HAP-1 (cell line): ENCODE results near the gene PAPOLA.
A peak's percentile ranks its signal among the peaks of the same experiment; 100 is the strongest.
"Not testable (repeated sequence)": the region's sequence is repeated elsewhere in the genome, so short reads cannot be mapped to it uniquely, and the experiment has no call there.

Experiments used
- DNase-seq, 2 experiments: peaks; one replicate each; pipeline ENCODE4 v3.0.0-alpha.2; 2016 to 2020; ENCODE audit warnings: low spot score in 2 of 2
- H3K27me3 ChIP-seq: fragments of 250-450 bp; sonication (Bioruptor Pico); 2 replicates; pipeline ENCODE4 v1.5.1; 2020; ENCODE audit warnings: low read depth, mild to moderate bottlenecking, moderate library complexity
- H3K36me3 ChIP-seq: fragments of 250-450 bp; sonication (Bioruptor Pico); replicated peaks from 2 replicates; pipeline ENCODE4 v1.5.1; 2020; ENCODE audit warnings: mild to moderate bottlenecking
- H3K4me1 ChIP-seq: fragments of 250-450 bp; sonication (Bioruptor Pico); 2 replicates; pipeline ENCODE4 v1.5.1; 2020; ENCODE audit warnings: mild to moderate bottlenecking
- H3K4me3 ChIP-seq: fragments of 250-450 bp; sonication (Bioruptor Pico); 2 replicates; pipeline ENCODE4 v1.5.1; 2020; ENCODE audit warnings: mild to moderate bottlenecking, moderate library complexity
- H3K9me3 ChIP-seq: fragments of 250-450 bp; sonication (Bioruptor Pico); 2 replicates; pipeline ENCODE4 v1.5.1; 2020; ENCODE audit warnings: mild to moderate bottlenecking, moderate library complexity
- in situ Hi-C: fragments of 300-500 bp; cut with MboI; formaldehyde crosslinking; loops from 3 replicates; pipeline ENCODE4 v1.14.3; 2020; ENCODE audit warnings: low sequenced_read_pairs, inconsistent platforms, mixed read lengths

The PAPOLA gene

GRCh38 chr14:96501740-96502620 is at the start of gene PAPOLA:
Gene PAPOLA (plus strand): TSS chr14:96502382. CDS start chr14:96502593, 211 bp downstream.
- DNase-seq: peak; percentile 92 to 95
- Histone ChIP-seq H3K4me3 (peak within 1 kb of the TSS; percentile 91), H3K9me3 (no peaks in the 10 kb centered on the region), H3K4me1 (peaks cover 17% of the 10 kb centered on the region), H3K36me3 (peaks cover 5% of the 10 kb centered on the region), H3K27me3 (no peaks in the 10 kb centered on the region)
- in situ Hi-C loops: no loop called here

DNA sequence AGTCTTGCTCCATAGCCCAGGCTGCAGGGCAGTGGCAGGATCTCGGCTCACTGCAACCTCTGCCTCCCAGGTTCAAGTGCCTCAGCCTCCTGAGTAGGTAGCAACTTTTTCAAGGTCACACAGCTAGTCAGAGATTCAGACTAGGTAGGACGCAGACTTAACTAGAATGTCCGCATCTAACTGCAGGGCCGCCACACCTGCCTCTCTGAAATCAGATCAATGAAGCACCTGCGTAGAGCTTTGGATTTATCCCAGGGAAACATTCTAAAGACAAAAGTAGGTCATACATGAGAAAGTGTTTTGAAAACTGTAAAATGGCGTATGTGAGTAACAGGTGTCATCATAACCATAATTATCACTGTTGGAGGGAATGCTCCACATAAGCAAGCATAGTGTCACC is 49.5 kb upstream of the PAPOLA start:
- Histone ChIP-seq H3K4me1 (no peaks in the 10 kb centered on the region), H3K36me3 (no peaks in the 10 kb centered on the region), H3K27me3 (no peaks in the 10 kb centered on the region), H3K9me3 (no peaks in the 10 kb centered on the region), H3K4me3 (no peak overlapping the region)
- in situ Hi-C loops: no loop called here
- DNase-seq: no peak

DNA sequence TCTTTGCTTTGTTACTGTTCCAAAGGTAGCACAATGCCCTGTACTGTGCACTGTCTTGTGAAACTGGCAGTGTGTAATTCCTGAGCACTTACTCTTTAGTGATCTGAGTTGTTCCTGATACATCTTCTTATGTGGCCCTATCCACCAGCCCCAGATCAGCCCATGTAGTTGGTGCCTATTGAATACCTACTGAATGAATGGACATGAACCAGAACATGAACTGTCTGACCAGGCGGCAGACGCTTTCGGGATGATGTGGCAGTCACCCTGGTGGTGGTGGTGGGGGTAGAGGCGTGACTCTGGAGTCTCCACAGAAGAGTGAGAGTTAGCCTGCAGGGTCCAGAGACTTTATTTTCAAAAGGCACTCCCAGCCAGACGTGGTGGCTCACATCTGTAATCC is 46.6 kb upstream of the PAPOLA start:
- in situ Hi-C loops: no loop called here
- no peaks in the 10 kb centered on the region for H3K27me3 ChIP-seq
- no peak for DNase-seq
- no peaks in the 10 kb centered on the region for H3K4me1 ChIP-seq
- H3K4me3 ChIP-seq: no peak overlapping the region
- H3K9me3 ChIP-seq: no peaks in the 10 kb centered on the region
- no peaks in the 10 kb centered on the region for H3K36me3 ChIP-seq

- no peaks in the 10 kb centered on the region for H3K9me3 ChIP-seq
- H3K36me3 ChIP-seq: no peaks in the 10 kb centered on the region
- H3K4me3 ChIP-seq: no peak overlapping the region
- DNase-seq: no peak
- in situ Hi-C loops: no loop called here
- H3K27me3 ChIP-seq: no peaks in the 10 kb centered on the region
- H3K4me1 ChIP-seq: no peaks in the 10 kb centered on the region
Measured at GRCh38 chr14:96459851-96460250, 42.3 kb upstream of the PAPOLA start.

GRCh38 chr14:96461950-96462798 is 40.0 kb upstream of the PAPOLA start:
- Histone ChIP-seq H3K36me3 (no peaks in the 10 kb centered on the region), H3K27me3 (no peaks in the 10 kb centered on the region), H3K4me1 (no peaks in the 10 kb centered on the region), H3K9me3 (no peaks in the 10 kb centered on the region), H3K4me3 (no peak overlapping the region)
- in situ Hi-C loops: no loop called here
- no peak for DNase-seq

- no peak for DNase-seq
- Histone ChIP-seq H3K27me3 (no peaks in the 10 kb centered on the region), H3K4me3 (no peak overlapping the region), H3K9me3 (no peaks in the 10 kb centered on the region), H3K4me1 (peaks cover 5% of the 10 kb centered on the region; the same call in 1 of the 2 replicates), H3K36me3 (no peaks in the 10 kb centered on the region)
- in situ Hi-C loops: no loop called here
Measured at GRCh38 chr14:96464136-96464535, 38.0 kb upstream of the PAPOLA start.

DNA sequence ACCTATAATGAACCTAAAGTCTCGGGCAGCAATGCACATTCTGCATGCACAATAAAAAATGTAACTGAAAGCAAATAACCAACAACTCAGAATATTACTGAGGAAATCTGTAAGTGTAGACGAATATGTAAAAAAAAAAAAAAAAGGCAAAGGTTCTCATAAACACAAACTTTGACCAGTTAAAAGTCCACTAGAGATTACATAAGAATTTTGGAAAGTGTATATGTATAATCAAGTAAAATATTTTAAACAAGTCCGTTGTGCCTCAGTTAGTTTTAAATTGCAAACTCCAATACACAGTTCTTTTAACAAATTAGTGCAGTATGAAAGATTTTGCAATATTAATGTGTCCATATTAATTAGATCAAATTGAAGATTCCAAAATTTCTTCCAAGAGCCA is 35.3 kb upstream of the PAPOLA start:
- no peaks in the 10 kb centered on the region for H3K9me3 ChIP-seq
- in situ Hi-C loops: no loop called here
- no peaks in the 10 kb centered on the region for H3K36me3 ChIP-seq
- no peak for DNase-seq
- H3K4me1 ChIP-seq: peaks cover 5% of the 10 kb centered on the region; the same call in 1 of the 2 replicates
- H3K27me3 ChIP-seq: no peaks in the 10 kb centered on the region
- H3K4me3 ChIP-seq: no peak overlapping the region

DNA sequence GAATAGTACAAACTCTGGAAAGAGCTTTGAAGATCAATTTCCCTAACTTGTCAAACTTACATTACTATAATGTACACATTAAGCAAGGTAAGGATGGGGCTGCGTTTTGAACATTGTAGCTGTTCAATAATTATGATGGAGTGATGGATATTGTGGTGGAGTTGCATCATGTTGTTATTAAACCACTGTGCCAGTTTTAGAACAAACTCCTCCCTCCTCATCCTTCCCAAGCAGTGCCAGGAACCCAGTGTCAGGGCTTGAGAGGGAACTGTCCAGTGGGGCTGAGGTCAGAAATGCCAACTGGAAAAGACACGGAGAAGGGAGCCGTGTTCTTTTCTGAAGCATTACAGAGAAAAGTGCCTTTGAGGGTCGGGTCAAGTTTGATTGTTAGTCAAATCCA is 31.9 kb upstream of the PAPOLA start:
- no peaks in the 10 kb centered on the region for H3K27me3 ChIP-seq
- DNase-seq: no peak
- peaks cover 5% of the 10 kb centered on the region; the same call in 1 of the 2 replicates for H3K4me1 ChIP-seq
- H3K9me3 ChIP-seq: no peaks in the 10 kb centered on the region
- no peak overlapping the region for H3K4me3 ChIP-seq
- no peaks in the 10 kb centered on the region for H3K36me3 ChIP-seq
- in situ Hi-C loops: no loop called here

GRCh38 chr14:96470967-96471366 is 31.2 kb upstream of the PAPOLA start:
- H3K4me1 ChIP-seq, H3K36me3 ChIP-seq, H3K4me3 ChIP-seq, in situ Hi-C loops, H3K9me3 ChIP-seq, DNase-seq, H3K27me3 ChIP-seq: not testable (repeated sequence)

DNA sequence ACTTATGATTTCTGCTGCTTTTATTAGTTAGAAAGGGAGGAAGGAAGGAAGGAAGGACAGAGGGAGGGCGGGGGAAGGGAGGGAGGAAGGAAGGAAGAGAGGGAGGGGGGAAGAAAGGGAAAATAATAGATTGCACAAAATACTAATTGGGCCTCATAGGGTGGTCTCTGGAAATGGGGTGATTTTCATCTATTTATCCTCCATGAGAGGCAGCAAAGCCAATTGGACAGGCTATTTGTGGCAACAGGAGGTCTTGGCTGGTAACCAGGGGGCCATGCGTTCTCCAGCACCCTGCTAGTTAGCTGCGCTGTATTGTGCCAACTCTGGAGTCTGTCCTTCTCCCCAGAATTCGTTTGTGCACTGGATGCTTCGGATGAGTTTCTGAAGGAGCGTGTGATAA is 24.1 kb upstream of the PAPOLA start:
- H3K36me3 ChIP-seq: no peaks in the 10 kb centered on the region
- H3K27me3 ChIP-seq: no peaks in the 10 kb centered on the region
- no peaks in the 10 kb centered on the region for H3K9me3 ChIP-seq
- in situ Hi-C loops: no loop called here
- no peak overlapping the region for H3K4me3 ChIP-seq
- no peaks in the 10 kb centered on the region for H3K4me1 ChIP-seq
- DNase-seq: no peak

DNA sequence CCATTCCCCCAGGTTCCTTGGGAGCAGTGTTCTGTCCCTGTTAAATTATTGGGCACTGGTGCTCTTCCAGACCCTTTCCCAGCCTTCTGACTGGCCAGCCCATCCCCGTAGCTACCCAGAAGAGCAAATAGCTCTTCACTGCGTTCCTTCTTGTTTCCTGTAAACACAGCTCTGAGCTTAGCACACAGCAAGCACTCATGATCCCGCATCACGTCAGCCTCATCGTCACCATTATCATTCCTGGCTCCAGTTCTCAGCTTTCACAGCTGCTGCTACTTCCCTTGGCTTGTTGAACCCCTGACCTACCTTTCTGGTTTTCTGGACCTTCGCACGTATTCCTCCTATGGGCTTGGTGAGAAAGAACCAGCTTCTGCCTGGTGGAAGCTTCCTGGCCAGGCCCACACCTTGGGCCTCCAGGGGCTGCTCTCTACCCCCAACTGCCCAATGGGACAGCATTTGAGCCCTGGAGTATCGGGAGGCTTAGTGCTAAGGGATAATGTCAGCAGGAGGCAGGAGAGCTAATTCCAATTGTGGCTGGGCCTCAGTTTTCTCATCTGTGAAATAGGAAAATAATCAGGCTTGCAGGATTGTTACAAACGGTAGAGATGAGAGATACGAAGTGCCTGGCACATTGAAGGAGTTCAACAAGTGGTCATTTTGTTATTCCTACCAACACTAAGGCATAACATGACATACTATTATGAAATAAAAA is 22.6 kb upstream of the PAPOLA start:
- in situ Hi-C loops: no loop called here
- Histone ChIP-seq H3K27me3 (no peaks in the 10 kb centered on the region), H3K9me3 (no peaks in the 10 kb centered on the region), H3K36me3 (no peaks in the 10 kb centered on the region), H3K4me3 (no peak overlapping the region), H3K4me1 (no peaks in the 10 kb centered on the region)
- no peak for DNase-seq

- Histone ChIP-seq H3K27me3 (no peaks in the 10 kb centered on the region), H3K36me3 (no peaks in the 10 kb centered on the region), H3K9me3 (no peaks in the 10 kb centered on the region), H3K4me3 (no peak overlapping the region), H3K4me1 (no peaks in the 10 kb centered on the region)
- in situ Hi-C loops: no loop called here
- no peak for DNase-seq
Measured at GRCh38 chr14:96481731-96482314, 20.4 kb upstream of the PAPOLA start.

DNA sequence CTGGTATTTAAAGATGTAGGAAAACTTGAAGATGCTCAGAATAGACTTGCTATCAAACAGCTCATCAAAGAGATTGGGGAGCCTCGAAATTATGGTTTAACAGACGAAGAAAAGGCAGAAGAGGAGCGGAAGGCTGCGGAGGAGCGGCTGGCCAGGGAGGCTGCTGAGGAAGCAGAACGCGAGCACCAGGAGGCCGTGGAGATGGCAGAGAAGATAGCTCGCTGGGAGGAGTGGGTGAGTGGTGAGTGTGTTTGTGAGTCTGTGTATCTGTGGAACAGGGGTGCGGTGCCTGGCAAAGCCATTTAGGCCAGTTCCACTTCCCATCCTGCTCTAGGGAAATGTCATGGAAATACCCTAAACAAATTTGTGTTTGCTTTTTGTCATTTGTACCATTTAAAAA is 19.2 kb upstream of the PAPOLA start:
- in situ Hi-C loops: no loop called here
- no peak for DNase-seq
- no peaks in the 10 kb centered on the region for H3K4me1 ChIP-seq

More for the DNA sequence above, 19.2 kb upstream of the PAPOLA start:
- no peak overlapping the region for H3K4me3 ChIP-seq
- no peaks in the 10 kb centered on the region for H3K9me3 ChIP-seq
- no peaks in the 10 kb centered on the region for H3K36me3 ChIP-seq
- no peaks in the 10 kb centered on the region for H3K27me3 ChIP-seq
